GM12878 (cell line): ENCODE results near the gene ABHD17A. TPM values are rescaled to one million over a fixed set of nuclear protein-coding genes. Genes with fewer than 3 reads are reported as not detected.

Experiments
- ATAC-seq: fragments of 200-7000 bp; cut with Tn5 transposase; 3 replicates; pipeline ENCODE4 v1.9.1; 2020; ENCODE audit warnings: mild to moderate bottlenecking, moderate library complexity
- BruUV-seq: library from RNA; stranded (reverse); fragments of 400-500 nt; replicated peaks from 2 replicates; lab custom pipeline; 2021; lab: Mats Ljungman, UMichigan
- CTCF ChIA-PET: fragments of 300-600 bp; sonication (Branson Sonifier 250); formaldehyde crosslinking; extraction: SDS; loops from one replicate; lab custom pipeline; 2021; ENCODE audit warnings: inconsistent platforms; lab: Yijun Ruan, JAX
- POLR2A ChIA-PET: fragments of 350-600 bp; formaldehyde crosslinking; extraction: SDS; loops from one replicate; lab custom pipeline; 2021; ENCODE audit warnings: inconsistent platforms; lab: Charles Lee
- RAD21 ChIA-PET: fragments of 300-600 bp; sonication (Branson Sonifier 250); formaldehyde crosslinking; loops from one replicate; lab custom pipeline; 2023; ENCODE audit warnings: antibody characterized with exemption; ENCODE audit not compliant: unreplicated experiment; lab: Charles Lee
- SMC1A ChIA-PET: fragments of 300-600 bp; sonication (Branson Sonifier 250); formaldehyde crosslinking; loops from one replicate; lab custom pipeline; 2023; ENCODE audit not compliant: unreplicated experiment, uncharacterized antibody; lab: Charles Lee
- DNase-seq: peaks from one replicate; pipeline ENCODE4 v3.0.0-alpha.2; 2011; ENCODE audit warnings: low read depth, low spot score
- FAIRE-seq: peaks from 3 replicates; lab custom pipeline; 2011; peaks lifted over from hg19 to GRCh38; lab: Jason Lieb, UNC
- H2AFZ ChIP-seq: 2 replicates; pipeline ENCODE4 v1.6.0; 2011; ENCODE audit warnings: low read depth, low read length, control low read depth; ENCODE audit not compliant: control insufficient read depth
- H3K27ac ChIP-seq: 2 replicates; pipeline ENCODE4 v1.5.1; 2011; ENCODE audit warnings: control low read depth; ENCODE audit not compliant: control insufficient read depth, insufficient read depth
- H3K27me3 ChIP-seq, 2 experiments: replicated peaks in 1 of 2; 2 replicates each; pipeline versions ENCODE4 v1.6.0 to v1.6.1; 2011; ENCODE audit warnings: low read length in 1 of 2; ENCODE audit not compliant: control insufficient read depth in 2 of 2, insufficient read depth in 2 of 2
- H3K36me3 ChIP-seq, 2 experiments: 2 replicates each; pipeline ENCODE4 v1.5.1; 2011; ENCODE audit warnings: low read length in 1 of 2; ENCODE audit not compliant: control insufficient read depth in 2 of 2, insufficient read depth in 2 of 2
- H3K4me1 ChIP-seq: 2 replicates; pipeline ENCODE4 v1.6.1; 2011; ENCODE audit warnings: mild to moderate bottlenecking, low read length, moderate library complexity, mixed read lengths; ENCODE audit not compliant: control insufficient read depth, insufficient read depth
- H3K4me2 ChIP-seq: 2 replicates; pipeline ENCODE4 v1.6.0; 2011; ENCODE audit warnings: control low read depth; ENCODE audit not compliant: control insufficient read depth, insufficient read depth
- H3K4me3 ChIP-seq: fragments of 200-600 bp; sonication (generic); 2 replicates; pipeline ENCODE4 v1.5.1; 2016
- H3K79me2 ChIP-seq: 2 replicates; pipeline ENCODE4 v1.6.0; 2011; ENCODE audit warnings: low read length; ENCODE audit not compliant: control insufficient read depth, insufficient read depth
- H3K9ac ChIP-seq: 2 replicates; pipeline ENCODE4 v1.8.0; 2011; ENCODE audit warnings: low read length, control low read depth, mixed read lengths; ENCODE audit not compliant: control insufficient read depth, insufficient read depth
- H3K9me3 ChIP-seq: replicated peaks from 3 replicates; pipeline ENCODE4 v1.5.1; 2011; ENCODE audit warnings: mild to moderate bottlenecking, low read length; ENCODE audit not compliant: control insufficient read depth, insufficient read depth
- H4K20me1 ChIP-seq: 2 replicates; pipeline ENCODE4 v1.6.0; 2011; ENCODE audit not compliant: control insufficient read depth, insufficient read depth
- CBFB ChIP-seq: IDR thresholded peaks from 2 replicates; pipeline ENCODE4 v1.6.1; 2016; ENCODE audit warnings: antibody characterized with exemption, low read depth
- CHD2 ChIP-seq: IDR thresholded peaks from 2 replicates; pipeline ENCODE4 v1.6.1; 2011; ENCODE audit warnings: low read depth, low read length, improper control_type of control experiment, borderline replicate concordance
- CREB1 ChIP-seq: IDR thresholded peaks from 2 replicates; pipeline ENCODE4 v1.6.1; 2012; ENCODE audit warnings: low read depth, mild to moderate bottlenecking, inconsistent platforms
- EGR1 ChIP-seq, 2 experiments: IDR thresholded peaks; 1 replicate in 1 of 2; 2 replicates in 1 of 2; pipeline ENCODE4 v1.6.1; 2011 to 2012; ENCODE audit warnings: low read depth in 2 of 2, low read length in 2 of 2, borderline replicate concordance in 1 of 2, mild to moderate bottlenecking in 1 of 2, moderate library complexity in 1 of 2
- EP300 ChIP-seq, 2 experiments: fragments of 150-350 bp in 1 of 2; IDR thresholded peaks; 2 replicates each; pipeline ENCODE4 v1.6.1; 2011 to 2012; ENCODE audit warnings: low read depth in 2 of 2, low read length in 2 of 2, borderline replicate concordance in 1 of 2, improper control_type of control experiment in 1 of 2, inconsistent platforms in 1 of 2; ENCODE audit not compliant: control insufficient read depth in 1 of 2
- ETV6 ChIP-seq, 2 experiments: fragments of 450-650 bp in 1 of 2; IDR thresholded peaks in 1 of 2; conservative IDR thresholded peaks in 1 of 2; 2 replicates each; pipeline ENCODE4 v1.6.1; 2014; ENCODE audit warnings: antibody characterized with exemption in 1 of 2, borderline replicate concordance in 1 of 2, low read depth in 1 of 2, mild to moderate bottlenecking in 1 of 2, moderate library complexity in 1 of 2
- EZH2 ChIP-seq: IDR thresholded peaks from 2 replicates; pipeline ENCODE4 v1.6.1; 2012; ENCODE audit warnings: low read depth, mild to moderate bottlenecking, control low read depth, inconsistent platforms, low read length, borderline replicate concordance; ENCODE audit not compliant: control insufficient read depth
- FOXK2 ChIP-seq: fragments of 450-650 bp; IDR thresholded peaks from 2 replicates; pipeline ENCODE4 v1.6.1; 2017; ENCODE audit warnings: mild to moderate bottlenecking, moderate library complexity
- GATAD2B ChIP-seq: fragments of 450-650 bp; conservative IDR thresholded peaks from 2 replicates; pipeline ENCODE4 v1.6.1; 2017; ENCODE audit warnings: low read depth, mild to moderate bottlenecking, moderate library complexity
- IKZF1 ChIP-seq: fragments of 450-650 bp; conservative IDR thresholded peaks from 2 replicates; pipeline ENCODE4 v1.6.1; 2017; ENCODE audit warnings: antibody characterized with exemption, mild to moderate bottlenecking
- KLF5 ChIP-seq: fragments of 450-650 bp; IDR thresholded peaks from 2 replicates; pipeline ENCODE4 v1.6.1; 2014; ENCODE audit warnings: mild to moderate bottlenecking; ENCODE audit not compliant: partially characterized antibody
- MXI1 ChIP-seq: fragments of 150-350 bp; IDR thresholded peaks from 2 replicates; pipeline ENCODE4 v1.6.1; 2011; ENCODE audit warnings: low read depth, mild to moderate bottlenecking, inconsistent platforms, low read length, improper control_type of control experiment
- NFYB ChIP-seq: IDR thresholded peaks from 2 replicates; pipeline ENCODE4 v1.6.1; 2011; ENCODE audit warnings: low read depth, mild to moderate bottlenecking, low read length, improper control_type of control experiment, moderate library complexity; ENCODE audit not compliant: insufficient read depth
- NR2C2 ChIP-seq: IDR thresholded peaks from 2 replicates; pipeline ENCODE4 v1.6.1; 2011; ENCODE audit warnings: borderline replicate concordance, low read depth; ENCODE audit not compliant: control insufficient read depth, insufficient read length
- NRF1 ChIP-seq: conservative IDR thresholded peaks from 2 replicates; pipeline ENCODE4 v1.6.1; 2011; ENCODE audit warnings: mild to moderate bottlenecking, low read depth, low read length, improper control_type of control experiment
- POLR2A ChIP-seq: IDR thresholded peaks from 2 replicates; pipeline ENCODE4 v1.6.1; 2011; ENCODE audit warnings: low read depth, mild to moderate bottlenecking, low read length
- RAD51 ChIP-seq: fragments of 450-650 bp; IDR thresholded peaks from 2 replicates; pipeline ENCODE4 v1.6.1; 2016; ENCODE audit warnings: moderate library complexity, mild to moderate bottlenecking, inconsistent platforms
- SMARCA5 ChIP-seq: fragments of 450-650 bp; IDR thresholded peaks from 2 replicates; pipeline ENCODE4 v1.6.1; 2017; ENCODE audit warnings: mild to moderate bottlenecking
- SUPT20H ChIP-seq: IDR thresholded peaks from 2 replicates; pipeline ENCODE4 v1.6.1; 2011; ENCODE audit warnings: low read depth, mild to moderate bottlenecking, low read length, moderate library complexity, borderline replicate concordance; ENCODE audit not compliant: control insufficient read depth
- WGBS: methylation state at CpG from one replicate; pipeline ENCODE4 v1.1.6; 2016; ENCODE audit warnings: low lambda C conversion rate; ENCODE audit not compliant: insufficient replicate concordance, insufficient coverage; ENCODE audit errors: missing lambda C conversion rate; 5-methylcytosine and 5-hydroxymethylcytosine counted together
- in situ Hi-C: fragments of 300-500 bp; cut with MboI; formaldehyde crosslinking; loops from 9 replicates; pipeline ENCODE4 v1.14.3; 2018; ENCODE audit warnings: mixed read lengths
- intact Hi-C: fragments of 100-400 bp; cut with micrococcal nuclease; formaldehyde crosslinking; loops from one replicate; pipeline ENCODE4 v1.14.2; 2022; ENCODE audit not compliant: unreplicated experiment
- polyA plus RNA-seq, 11 experiments: library from polyadenylated mRNA; depleted of rRNA in 4 of 11; unstranded in 6 of 11; stranded (reverse) in 5 of 11; fragments of >200 nt; fragmentation: Nextera tagmentation in 4 of 11; fragmentation: Illumina TruSeq in 1 of 11; extraction: Ambion mirVana in 4 of 11; extraction: Trizol in 1 of 11; gene quantifications; 1 replicate in 1 of 11; 2 replicates in 10 of 11; pipeline versions ENCODE4 v1.2.1 to v1.2.3, GENCODE V29; 2011 to 2016; ENCODE audit warnings: inconsistent platforms in 2 of 11, missing spikeins in 2 of 11, low read depth in 1 of 11
- total RNA-seq, 4 experiments: library from RNA; depleted of rRNA in 3 of 4; stranded (reverse); fragments of >200 nt in 3 of 4; fragmentation: Illumina TruSeq in 1 of 4; extraction: Trizol in 1 of 4; gene quantifications; 2 replicates each; pipeline versions ENCODE4 v1.2.1 to v1.2.3, GENCODE V29; 2013 to 2021
- TF ChIP-seq, protein P1 (sequence below): IDR thresholded peaks from 2 replicates; pipeline ENCODE4 v1.6.1; 2011; ENCODE audit warnings: low read depth, mild to moderate bottlenecking, low read length, moderate library complexity, borderline replicate concordance; ENCODE audit errors: extremely low read depth
- TF ChIP-seq, protein P2 (sequence below): fragments of 450-650 bp; IDR thresholded peaks from 2 replicates; pipeline ENCODE4 v1.6.1; 2017; ENCODE audit warnings: mild to moderate bottlenecking, low read depth, inconsistent platforms; ENCODE audit not compliant: poor library complexity, severe bottlenecking

The ABHD17A gene
- total and polyA plus RNA-seq, 10 of the 15 experiments (the other 5 are each of a cell fraction or from before 2014, with no cell fraction given): 0.13 to 126 (median 28.8) TPM; not detected in 1

- ATAC-seq: no peak
- ChIA-PET POLR2A (no interaction called here), CTCF (no interaction called here), RAD21 (no interaction called here), SMC1A (no interaction called here)
- intact Hi-C loops (no loop called here), in situ Hi-C loops (loop anchor here (25.0 kb wide), 1 partner anchor 1500 kb away; the partner anchor contains the start of gene NFIC)
- no TSS peak for BruUV-seq
- peaks cover 53% of the 10 kb centered on the region for H3K79me2 ChIP-seq
- H3K4me3 ChIP-seq: peak overlapping the region; percentile 94
- FAIRE-seq: no peak
- H3K4me1 ChIP-seq: peaks cover 8% of the 10 kb centered on the region
- under 1% methylated on average over 60 of the region's 109 CpGs for WGBS
- H4K20me1 ChIP-seq: peaks cover 7% of the 10 kb centered on the region; the same call in 1 of the 2 replicates
- H2AFZ ChIP-seq: no peak overlapping the region; the same call in 1 of the 2 replicates
- H3K9ac ChIP-seq: peak overlapping the region; percentile 64
- no peaks in the 10 kb centered on the region for H3K27me3 ChIP-seq
- peak overlapping the region; percentile 55 for H3K27ac ChIP-seq
- H3K4me2 ChIP-seq: peak overlapping the region; percentile 72
- H3K36me3 ChIP-seq: no peaks in the 10 kb centered on the region
- no peak for DNase-seq
- H3K9me3 ChIP-seq: no peaks in the 10 kb centered on the region
- TF ChIP-seq NR2C2 (no peak), MXI1 (peak; percentile 54; the same call in 1 of the 2 replicates), NFYB (no peak), EZH2 (no peak), IKZF1 (0 out of 2 replicates have a peak, but pooled peaks have one; percentile 12), ETV6 (conservative IDR thresholded peaks at IDR 0.05 in 1 of 2, IDR thresholded peaks at IDR 0.05 in 1 of 2; ENCODE audit: borderline replicate concordance in 1 of 2, low read depth in 1 of 2) (no peak), FOXK2 (no peak), RAD51 (no peak), EP300 (IDR thresholded peaks at IDR 0.05; ENCODE audit: borderline replicate concordance in 1 of 2, control insufficient read depth in 1 of 2, low read depth in 2 of 2, low read length in 2 of 2) (no peak), KLF5 (no peak), NRF1 (no peak), SUPT20H (no peak), POLR2A (no peak; the same call in 1 of the 2 replicates), CBFB (no peak), CHD2 (no peak), CREB1 (no peak), SMARCA5 (peak; percentile 15; the same call in 1 of the 2 replicates), EGR1 (IDR thresholded peaks at IDR 0.05; ENCODE audit: borderline replicate concordance in 1 of 2, low read depth in 2 of 2, low read length in 2 of 2) (peak; percentile 24 to 90), GATAD2B (peak; percentile 44; the same call in 1 of the 2 replicates)
- TF ChIP-seq, protein P1, sequence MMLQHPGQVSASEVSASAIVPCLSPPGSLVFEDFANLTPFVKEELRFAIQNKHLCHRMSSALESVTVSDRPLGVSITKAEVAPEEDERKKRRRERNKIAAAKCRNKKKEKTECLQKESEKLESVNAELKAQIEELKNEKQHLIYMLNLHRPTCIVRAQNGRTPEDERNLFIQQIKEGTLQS: no peak
- TF ChIP-seq, protein P2, sequence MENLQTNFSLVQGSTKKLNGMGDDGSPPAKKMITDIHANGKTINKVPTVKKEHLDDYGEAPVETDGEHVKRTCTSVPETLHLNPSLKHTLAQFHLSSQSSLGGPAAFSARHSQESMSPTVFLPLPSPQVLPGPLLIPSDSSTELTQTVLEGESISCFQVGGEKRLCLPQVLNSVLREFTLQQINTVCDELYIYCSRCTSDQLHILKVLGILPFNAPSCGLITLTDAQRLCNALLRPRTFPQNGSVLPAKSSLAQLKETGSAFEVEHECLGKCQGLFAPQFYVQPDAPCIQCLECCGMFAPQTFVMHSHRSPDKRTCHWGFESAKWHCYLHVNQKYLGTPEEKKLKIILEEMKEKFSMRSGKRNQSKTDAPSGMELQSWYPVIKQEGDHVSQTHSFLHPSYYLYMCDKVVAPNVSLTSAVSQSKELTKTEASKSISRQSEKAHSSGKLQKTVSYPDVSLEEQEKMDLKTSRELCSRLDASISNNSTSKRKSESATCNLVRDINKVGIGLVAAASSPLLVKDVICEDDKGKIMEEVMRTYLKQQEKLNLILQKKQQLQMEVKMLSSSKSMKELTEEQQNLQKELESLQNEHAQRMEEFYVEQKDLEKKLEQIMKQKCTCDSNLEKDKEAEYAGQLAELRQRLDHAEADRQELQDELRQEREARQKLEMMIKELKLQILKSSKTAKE: no peak
These were observed 22.6 kb downstream of the ABHD17A start for GRCh38 chr19:1862424-1863327.
